Neuron (in vitro differentiated cells): ENCODE results near the gene SPAG17.

Experiments
- H2AFZ ChIP-seq: one replicate; pipeline ENCODE4 v1.6.1; 2013; ENCODE audit warnings: low read depth, mild to moderate bottlenecking, inconsistent platforms, low read length, moderate library complexity
- H3K27me3 ChIP-seq: one replicate; pipeline ENCODE4 v1.6.1; 2013; ENCODE audit warnings: low read length; ENCODE audit not compliant: insufficient read depth
- H3K36me3 ChIP-seq: one replicate; pipeline ENCODE4 v1.6.1; 2013; ENCODE audit warnings: low read length; ENCODE audit not compliant: insufficient read depth
- H3K4me1 ChIP-seq: one replicate; pipeline ENCODE4 v1.6.1; 2013; ENCODE audit warnings: low read length; ENCODE audit not compliant: insufficient read depth
- H3K4me3 ChIP-seq: 2 replicates; pipeline ENCODE4 v1.5.1; 2013; ENCODE audit warnings: mild to moderate bottlenecking, low read length, moderate library complexity
- H3K9me3 ChIP-seq: one replicate; pipeline ENCODE4 v1.6.1; 2013; ENCODE audit warnings: low read length

Gene SPAG17

GRCh38 chr1:118132000-118132399 lies 53.0 kb downstream of the SPAG17 start:
- Histone ChIP-seq H3K27me3 (no peaks in the 10 kb centered on the region), H3K36me3 (no peaks in the 10 kb centered on the region), H2AFZ (no peak overlapping the region), H3K4me1 (peaks cover 2% of the 10 kb centered on the region), H3K9me3 (no peaks in the 10 kb centered on the region), H3K4me3 (no peak overlapping the region)

- no peaks in the 10 kb centered on the region for H3K36me3 ChIP-seq
- no peaks in the 10 kb centered on the region for H3K27me3 ChIP-seq
- H2AFZ ChIP-seq, result no peak overlapping the region
- no peak overlapping the region for H3K4me3 ChIP-seq
- no peaks in the 10 kb centered on the region for H3K9me3 ChIP-seq
- H3K4me1 ChIP-seq, result no peaks in the 10 kb centered on the region
Measured at GRCh38 chr1:118128761-118129160, 56.3 kb downstream of the SPAG17 start.

DNA sequence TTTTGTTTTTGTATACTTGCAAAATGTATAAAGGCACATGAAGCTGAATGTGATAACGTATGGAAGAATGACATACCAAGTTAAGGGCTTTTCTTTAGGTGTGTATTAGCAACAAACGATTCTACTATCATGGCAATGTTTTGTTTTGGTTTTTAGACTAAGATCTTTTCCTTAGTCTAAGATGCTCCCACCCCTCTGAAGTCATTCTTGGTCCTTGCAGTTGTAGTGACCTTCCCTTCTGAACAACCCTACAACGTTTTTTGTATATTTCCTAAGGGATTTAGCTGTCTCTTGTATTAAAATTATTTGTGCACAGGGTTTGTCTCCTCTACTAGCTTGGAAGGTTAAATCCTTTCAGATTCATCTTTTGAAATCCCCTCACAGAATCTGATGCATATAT lies 61.0 kb downstream of the SPAG17 start:
- Histone ChIP-seq H3K27me3 (no peaks in the 10 kb centered on the region), H3K9me3 (no peaks in the 10 kb centered on the region), H2AFZ (no peak overlapping the region), H3K4me3 (no peak overlapping the region), H3K36me3 (no peaks in the 10 kb centered on the region), H3K4me1 (peaks cover 14% of the 10 kb centered on the region)

DNA sequence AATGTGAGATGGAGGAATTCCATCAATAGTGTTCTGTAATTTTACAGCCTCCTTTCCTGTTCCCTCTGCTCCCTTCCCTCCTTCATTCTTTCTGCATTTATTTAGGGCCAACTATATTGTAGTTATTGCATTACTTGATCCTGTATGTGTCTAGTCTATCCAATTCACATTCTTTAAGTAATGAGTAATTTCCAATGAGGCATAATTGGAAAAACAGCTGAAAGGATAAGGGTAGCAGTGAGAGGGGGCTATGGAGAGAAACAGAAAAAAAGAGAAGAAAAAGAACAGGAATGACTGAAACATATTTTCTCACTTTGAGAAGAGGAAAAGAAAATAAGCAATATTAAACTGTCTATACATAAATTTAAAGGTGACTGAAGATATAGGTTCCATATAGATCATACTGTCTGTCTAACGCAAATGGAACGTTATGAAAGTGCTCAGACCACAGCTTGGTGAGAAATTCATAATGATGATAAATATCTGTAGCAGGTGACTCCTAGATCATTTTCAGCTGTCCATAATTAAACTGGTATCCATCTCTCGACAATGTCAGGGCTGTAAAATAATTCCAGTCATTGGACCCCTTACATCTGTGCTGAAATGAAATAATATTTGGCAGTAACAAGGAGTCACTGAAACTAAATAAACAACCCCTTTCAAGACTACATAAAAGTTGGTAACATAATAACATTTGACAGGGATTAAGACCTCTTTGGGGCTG lies 61.8 kb downstream of the SPAG17 start:
- no peak overlapping the region for H2AFZ ChIP-seq
- H3K4me1 ChIP-seq, result peaks cover 22% of the 10 kb centered on the region
- H3K9me3 ChIP-seq, result no peaks in the 10 kb centered on the region
- no peaks in the 10 kb centered on the region for H3K36me3 ChIP-seq
- no peak overlapping the region for H3K4me3 ChIP-seq
- no peaks in the 10 kb centered on the region for H3K27me3 ChIP-seq

GRCh38 chr1:118122234-118123004 lies 62.6 kb downstream of the SPAG17 start:
- no peak overlapping the region for H3K4me3 ChIP-seq
- peaks cover 31% of the 10 kb centered on the region for H3K4me1 ChIP-seq
- H3K36me3 ChIP-seq, result no peaks in the 10 kb centered on the region
- no peak overlapping the region for H2AFZ ChIP-seq
- no peaks in the 10 kb centered on the region for H3K9me3 ChIP-seq
- H3K27me3 ChIP-seq, result no peaks in the 10 kb centered on the region

- no peak overlapping the region for H2AFZ ChIP-seq
- no peaks in the 10 kb centered on the region for H3K27me3 ChIP-seq
- no peaks in the 10 kb centered on the region for H3K36me3 ChIP-seq
- H3K4me1 ChIP-seq, result peaks cover 47% of the 10 kb centered on the region
- no peaks in the 10 kb centered on the region for H3K9me3 ChIP-seq
- H3K4me3 ChIP-seq, result no peak overlapping the region
Measured at GRCh38 chr1:118118873-118119463, 66.1 kb downstream of the SPAG17 start.

GRCh38 chr1:118118469-118118868 lies 66.6 kb downstream of the SPAG17 start:
- Histone ChIP-seq H3K9me3 (no peaks in the 10 kb centered on the region), H3K36me3 (no peaks in the 10 kb centered on the region), H3K4me3 (no peak overlapping the region), H3K4me1 (peaks cover 47% of the 10 kb centered on the region), H2AFZ (no peak overlapping the region), H3K27me3 (no peaks in the 10 kb centered on the region)

DNA sequence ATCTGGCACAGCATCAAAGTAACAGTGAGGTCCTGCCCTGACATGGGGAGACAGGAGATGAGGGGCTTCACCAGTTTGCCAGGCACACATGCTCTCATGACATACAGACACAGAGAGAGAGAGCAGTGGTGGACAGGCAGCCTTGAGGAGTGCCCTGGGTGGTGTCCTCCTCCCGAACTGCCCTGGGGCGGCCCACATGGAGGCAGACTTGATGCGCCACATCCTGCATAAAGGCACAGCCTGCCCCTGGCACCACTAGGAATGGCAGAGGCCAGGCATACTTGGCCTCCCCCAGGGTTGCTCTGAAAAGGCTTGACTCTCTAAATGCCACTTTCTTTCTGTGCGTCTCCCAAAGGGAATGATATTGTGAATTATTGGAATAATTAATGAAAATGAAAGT lies 67.5 kb downstream of the SPAG17 start:
- H3K4me3 ChIP-seq, result no peak overlapping the region
- no peaks in the 10 kb centered on the region for H3K36me3 ChIP-seq
- no peak overlapping the region for H2AFZ ChIP-seq
- no peaks in the 10 kb centered on the region for H3K9me3 ChIP-seq
- H3K27me3 ChIP-seq, result no peaks in the 10 kb centered on the region
- peaks cover 44% of the 10 kb centered on the region for H3K4me1 ChIP-seq

DNA sequence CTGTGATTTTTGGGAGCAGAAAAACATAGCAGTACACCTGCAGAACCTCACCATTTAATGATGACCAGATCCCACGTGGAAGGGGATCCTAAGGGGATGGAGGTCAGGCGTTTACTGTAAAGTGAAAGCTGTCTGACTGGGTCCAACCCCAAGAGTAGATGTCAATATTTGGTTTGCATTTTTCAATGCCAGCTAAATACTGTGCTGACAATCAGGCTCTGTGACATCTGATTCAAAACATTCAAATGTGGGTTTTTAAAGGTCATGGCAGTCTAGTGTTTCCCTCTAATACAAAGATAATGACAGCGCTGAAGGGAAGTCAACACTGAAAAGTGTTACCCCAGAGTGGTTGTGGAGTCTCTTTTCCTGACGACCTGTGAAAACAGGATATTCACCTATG lies 68.1 kb downstream of the SPAG17 start:
- Histone ChIP-seq H3K9me3 (no peaks in the 10 kb centered on the region), H3K36me3 (no peaks in the 10 kb centered on the region), H2AFZ (no peak overlapping the region), H3K27me3 (no peaks in the 10 kb centered on the region), H3K4me3 (no peak overlapping the region), H3K4me1 (peaks cover 40% of the 10 kb centered on the region)

DNA sequence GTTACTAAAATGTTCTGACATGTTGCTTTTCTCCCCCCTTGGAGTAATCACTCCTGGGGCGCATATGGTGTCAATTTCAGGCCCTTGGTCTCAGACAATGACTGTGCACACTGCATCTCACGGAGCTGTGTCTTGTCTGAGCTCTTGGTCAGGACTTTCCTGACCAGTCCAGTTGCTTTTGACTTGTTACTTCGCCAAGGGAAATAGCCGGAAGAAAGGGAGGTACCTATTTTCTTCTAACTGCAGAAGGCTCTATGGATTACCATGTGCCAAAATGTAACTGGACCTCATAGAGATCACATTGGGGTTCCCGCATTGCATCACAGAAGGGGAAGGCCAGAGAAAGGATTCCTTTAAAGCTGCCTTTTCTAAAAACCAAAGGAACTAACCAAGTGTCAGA lies 68.6 kb downstream of the SPAG17 start:
- Histone ChIP-seq H3K27me3 (no peaks in the 10 kb centered on the region), H2AFZ (peak overlapping the region; percentile 42)

DNA sequence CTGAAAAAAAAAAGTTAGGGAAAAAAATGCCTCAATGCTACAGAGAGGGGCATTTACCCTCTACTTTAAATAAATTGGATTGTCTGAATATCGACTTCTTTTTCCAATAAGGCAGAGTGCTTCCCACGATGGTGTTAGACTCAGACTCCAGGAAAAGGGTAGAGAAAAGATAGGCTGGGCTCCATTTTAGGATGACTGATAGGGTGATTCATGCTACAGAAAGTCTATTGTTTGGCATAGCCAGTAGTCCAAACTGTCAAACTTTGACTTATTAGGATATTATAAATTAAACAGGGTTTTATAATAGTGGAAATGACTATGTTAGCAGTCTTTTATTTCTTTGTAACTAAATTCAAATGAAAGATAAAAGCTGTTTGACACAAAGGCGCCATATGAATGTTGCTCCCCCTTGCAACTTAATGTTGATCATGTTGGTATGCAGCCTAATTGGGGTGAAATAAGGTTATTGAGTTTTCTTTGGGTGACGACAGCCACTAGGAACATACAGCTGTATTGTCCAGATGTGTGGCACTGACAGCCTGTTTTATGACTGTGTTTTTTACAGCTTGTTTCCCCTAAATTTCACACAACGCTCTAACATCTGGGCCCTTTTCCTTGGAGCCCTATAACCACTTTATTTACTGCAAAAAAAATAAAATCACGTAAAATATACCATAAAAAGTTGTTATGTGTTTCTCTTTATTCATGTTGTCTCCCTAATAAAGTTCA lies 69.3 kb downstream of the SPAG17 start:
- no peaks in the 10 kb centered on the region for H3K36me3 ChIP-seq
- no peaks in the 10 kb centered on the region for H3K9me3 ChIP-seq
- H3K4me3 ChIP-seq, result no peak overlapping the region
- peak overlapping the region; percentile 31 for H2AFZ ChIP-seq
- H3K27me3 ChIP-seq, result no peaks in the 10 kb centered on the region
- H3K4me1 ChIP-seq, result peaks cover 38% of the 10 kb centered on the region

More for the DNA sequence above, 68.6 kb downstream of the SPAG17 start:
- no peak overlapping the region for H3K4me3 ChIP-seq
- no peaks in the 10 kb centered on the region for H3K36me3 ChIP-seq
- peaks cover 40% of the 10 kb centered on the region for H3K4me1 ChIP-seq
- no peaks in the 10 kb centered on the region for H3K9me3 ChIP-seq

- H3K4me3 ChIP-seq, result no peak overlapping the region
- peaks cover 25% of the 10 kb centered on the region for H3K4me1 ChIP-seq
- H3K9me3 ChIP-seq, result no peaks in the 10 kb centered on the region
- H2AFZ ChIP-seq, result no peak overlapping the region
- H3K27me3 ChIP-seq, result no peaks in the 10 kb centered on the region
- no peaks in the 10 kb centered on the region for H3K36me3 ChIP-seq
Measured at GRCh38 chr1:118113261-118113660, 71.8 kb downstream of the SPAG17 start.

- Histone ChIP-seq H3K9me3 (no peaks in the 10 kb centered on the region), H3K27me3 (no peaks in the 10 kb centered on the region)
Measured at GRCh38 chr1:118110580-118110979, 74.4 kb downstream of the SPAG17 start.

More at GRCh38 chr1:118110580-118110979, 74.4 kb downstream of the SPAG17 start:
- Histone ChIP-seq H3K36me3 (no peaks in the 10 kb centered on the region), H3K4me1 (no peaks in the 10 kb centered on the region), H3K4me3 (no peak overlapping the region), H2AFZ (no peak overlapping the region)
